Endothelial cell of umbilical vein (primary cell): ENCODE results near the gene HOXA3. TPM values are rescaled to one million over a fixed set of nuclear protein-coding genes. Genes with fewer than 3 reads are reported as not detected.

Experiments used
- BruUV-seq: library from RNA; stranded (reverse); fragments of 400-500 nt; replicated peaks from 2 replicates; lab custom pipeline; 2021; lab: Mats Ljungman, UMichigan
- CTCF ChIA-PET: fragments of 300-600, 350-600 bp; sonication (Branson Sonifier 250); formaldehyde crosslinking; loops from one replicate; lab custom pipeline; 2021; ENCODE audit warnings: antibody characterized with exemption, inconsistent platforms; lab: Charles Lee
- POLR2A ChIA-PET: fragments of 300-600, 350-600 bp; sonication (Branson Sonifier 250); formaldehyde crosslinking; loops from one replicate; lab custom pipeline; 2021; ENCODE audit warnings: antibody characterized with exemption, inconsistent platforms; lab: Charles Lee
- DNase-seq: peaks from one replicate; pipeline ENCODE4 v3.0.0-alpha.2; 2011; ENCODE audit warnings: low read depth, low spot score
- FAIRE-seq: peaks from 2 replicates; lab custom pipeline; 2011; peaks lifted over from hg19 to GRCh38; lab: Jason Lieb, UNC
- H2AFZ ChIP-seq: 2 replicates; pipeline ENCODE4 v1.6.0; 2012; ENCODE audit warnings: low read depth, low read length, control low read depth, inconsistent platforms
- H3K27ac ChIP-seq: 2 replicates; pipeline ENCODE4 v1.5.1; 2011; ENCODE audit warnings: low read depth, mild to moderate bottlenecking, control low read depth, low read length, moderate library complexity; ENCODE audit not compliant: insufficient read depth
- H3K27me3 ChIP-seq, 2 experiments: 2 replicates each; pipeline versions ENCODE4 v1.6.0 to v1.6.1; 2011; ENCODE audit warnings: low read length in 2 of 2, mixed read lengths in 1 of 2; ENCODE audit not compliant: control insufficient read depth in 2 of 2, insufficient read depth in 2 of 2
- H3K36me3 ChIP-seq, 2 experiments: 2 replicates in 1 of 2; 3 replicates in 1 of 2; pipeline ENCODE4 v1.5.1; 2011; ENCODE audit warnings: low read length in 2 of 2, mild to moderate bottlenecking in 1 of 2, moderate library complexity in 1 of 2; ENCODE audit not compliant: control insufficient read depth in 2 of 2, insufficient read depth in 2 of 2; ENCODE audit errors: extremely low read depth in 1 of 2
- H3K4me1 ChIP-seq: 3 replicates; pipeline ENCODE4 v1.5.1; 2011; ENCODE audit warnings: mild to moderate bottlenecking, low read length; ENCODE audit not compliant: control insufficient read depth, insufficient read depth; ENCODE audit errors: extremely low read depth
- H3K4me2 ChIP-seq: 2 replicates; pipeline ENCODE4 v1.6.1; 2011; ENCODE audit warnings: low read length, control low read depth, mixed read lengths; ENCODE audit not compliant: insufficient read depth
- H3K4me3 ChIP-seq, 3 experiments: fragments of 200-600 bp in 1 of 3; sonication (generic), shearing (Covaris generic) in 1 of 3; replicated peaks in 1 of 3; 2 replicates each; pipeline ENCODE4 v1.5.1; 2011 to 2016; ENCODE audit warnings: control low read depth in 3 of 3, low read length in 3 of 3, mild to moderate bottlenecking in 2 of 3, inconsistent platforms in 1 of 3, low read depth in 1 of 3, moderate library complexity in 1 of 3; ENCODE audit not compliant: insufficient read depth in 1 of 3
- H3K79me2 ChIP-seq: 2 replicates; pipeline ENCODE4 v1.6.0; 2012; ENCODE audit warnings: low read length, inconsistent platforms; ENCODE audit not compliant: control insufficient read depth, insufficient read depth
- H3K9ac ChIP-seq: replicated peaks from 2 replicates; pipeline ENCODE3; 2011; ENCODE audit warnings: low read length, control low read depth; ENCODE audit not compliant: insufficient read depth; ENCODE audit errors: extremely low read depth
- H3K9me1 ChIP-seq: replicated peaks from 3 replicates; pipeline ENCODE4 v1.6.0; 2011; ENCODE audit warnings: mild to moderate bottlenecking, low read length; ENCODE audit not compliant: control insufficient read depth, insufficient read depth; ENCODE audit errors: extremely low read depth
- H3K9me3 ChIP-seq: replicated peaks from 2 replicates; pipeline ENCODE4 v1.5.1; 2012; ENCODE audit warnings: low read length, inconsistent platforms; ENCODE audit not compliant: control insufficient read depth, insufficient read depth
- H4K20me1 ChIP-seq: replicated peaks from 2 replicates; pipeline ENCODE3; 2011; ENCODE audit warnings: mild to moderate bottlenecking, low read length; ENCODE audit not compliant: control insufficient read depth, insufficient read depth; ENCODE audit errors: extremely low read depth
- EZH2 ChIP-seq: IDR thresholded peaks from 2 replicates; pipeline ENCODE4 v1.6.1; 2012; ENCODE audit warnings: borderline replicate concordance, low read depth, mild to moderate bottlenecking, moderate library complexity, low read length, inconsistent platforms; ENCODE audit not compliant: severe bottlenecking
- FOS ChIP-seq: IDR thresholded peaks from 2 replicates; pipeline ENCODE4 v1.6.1; 2011; ENCODE audit warnings: mild to moderate bottlenecking, low read length, moderate library complexity, borderline replicate concordance; ENCODE audit not compliant: insufficient read depth
- GATA2 ChIP-seq: IDR thresholded peaks from 2 replicates; pipeline ENCODE4 v1.7.0; 2011; ENCODE audit warnings: low read depth, mild to moderate bottlenecking, moderate library complexity, mixed read lengths, low read length; ENCODE audit not compliant: insufficient read length, insufficient read depth
- JUN ChIP-seq: IDR thresholded peaks from 2 replicates; pipeline ENCODE4 v1.6.1; 2011; ENCODE audit warnings: borderline replicate concordance, low read depth; ENCODE audit not compliant: insufficient read length, insufficient read depth
- MYC ChIP-seq: IDR thresholded peaks from one replicate; pipeline ENCODE4 v1.6.1; 2011; ENCODE audit warnings: mild to moderate bottlenecking, low read depth, low read length
- POLR2A ChIP-seq: IDR thresholded peaks from 2 replicates; pipeline ENCODE4 v1.6.1; 2012; ENCODE audit warnings: low read depth, mild to moderate bottlenecking, control low read depth, low read length
- POLR2AphosphoS5 ChIP-seq: IDR thresholded peaks from 2 replicates; pipeline ENCODE4 v1.6.1; 2012; ENCODE audit warnings: low read depth, mild to moderate bottlenecking, control low read depth, low read length, moderate library complexity; ENCODE audit not compliant: insufficient read depth
- dilution Hi-C: fragments of 300-500 bp; cut with MboI; formaldehyde crosslinking; loops from one replicate; pipeline ENCODE4 v1.15.0; 2019; ENCODE audit warnings: low sequenced_read_pairs; ENCODE audit not compliant: extremely low pct_ligation_motif_present
- intact Hi-C: fragments of 100-400 bp; cut with micrococcal nuclease; formaldehyde crosslinking; loops from one replicate; pipeline ENCODE4 v1.10.0; 2022
- polyA plus RNA-seq, 4 experiments: library from polyadenylated mRNA; depleted of rRNA in 3 of 4; stranded (reverse) in 3 of 4; unstranded in 1 of 4; fragments of >200 nt; gene quantifications; 2 replicates each; pipeline versions ENCODE4 v1.2.1 to v1.2.3, GENCODE V29; 2011 to 2012; ENCODE audit warnings: missing spikeins in 1 of 4
- total RNA-seq: library from RNA; stranded (reverse); gene quantifications from 2 replicates; pipeline ENCODE4 v1.2.3, GENCODE V29; 2021
- TF ChIP-seq, protein P1 (sequence below), 2 donors: IDR thresholded peaks; 1 replicate in 1 of 2; 2 replicates in 1 of 2; pipeline ENCODE4 v1.5.1; 2011; ENCODE audit warnings: low read length in 2 of 2, mild to moderate bottlenecking in 2 of 2, moderate library complexity in 2 of 2, control low read depth in 1 of 2, inconsistent platforms in 1 of 2, low read depth in 1 of 2; ENCODE audit not compliant: insufficient read depth in 1 of 2; ENCODE audit errors: extremely low read depth in 1 of 2
- TF ChIP-seq, protein P2 (sequence below): IDR thresholded peaks from 2 replicates; pipeline ENCODE4 v1.6.1; 2011; ENCODE audit not compliant: insufficient read depth, insufficient read length

HOXA3 gene
- total and polyA plus RNA-seq, 2 donors (not counting 3 experiments of a cell fraction or from before 2014, with no cell fraction given) = 4.7 to 14.0 TPM

DNA sequence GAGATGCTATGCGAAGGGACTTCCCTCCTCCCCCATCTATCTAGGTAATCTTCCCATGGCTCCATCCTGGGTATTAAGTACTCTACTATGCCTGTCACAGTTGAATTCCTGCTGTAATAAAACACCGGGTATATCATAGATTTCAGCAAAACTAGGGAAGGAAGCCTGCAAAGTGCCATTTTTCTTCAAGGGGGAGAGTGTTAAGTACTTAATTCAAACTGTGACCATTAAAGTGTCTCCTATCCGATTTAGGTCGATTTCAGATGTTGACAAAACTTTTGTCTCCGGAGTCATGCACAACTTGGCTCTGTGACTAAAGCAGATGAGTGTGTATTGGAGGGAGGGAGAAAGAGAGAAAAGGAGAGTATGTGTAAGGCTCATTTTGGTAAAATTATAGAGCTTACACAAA, 26.4 kb downstream of the HOXA3 start:
- CTCF ChIA-PET = interaction anchor here (0.8 kb wide), 1 partner anchor 10 kb away, joined by 4 read pairs; no protein-coding TSS in a partner anchor
- TF ChIP-seq MYC = no peak
- TF ChIP-seq, protein P1, sequence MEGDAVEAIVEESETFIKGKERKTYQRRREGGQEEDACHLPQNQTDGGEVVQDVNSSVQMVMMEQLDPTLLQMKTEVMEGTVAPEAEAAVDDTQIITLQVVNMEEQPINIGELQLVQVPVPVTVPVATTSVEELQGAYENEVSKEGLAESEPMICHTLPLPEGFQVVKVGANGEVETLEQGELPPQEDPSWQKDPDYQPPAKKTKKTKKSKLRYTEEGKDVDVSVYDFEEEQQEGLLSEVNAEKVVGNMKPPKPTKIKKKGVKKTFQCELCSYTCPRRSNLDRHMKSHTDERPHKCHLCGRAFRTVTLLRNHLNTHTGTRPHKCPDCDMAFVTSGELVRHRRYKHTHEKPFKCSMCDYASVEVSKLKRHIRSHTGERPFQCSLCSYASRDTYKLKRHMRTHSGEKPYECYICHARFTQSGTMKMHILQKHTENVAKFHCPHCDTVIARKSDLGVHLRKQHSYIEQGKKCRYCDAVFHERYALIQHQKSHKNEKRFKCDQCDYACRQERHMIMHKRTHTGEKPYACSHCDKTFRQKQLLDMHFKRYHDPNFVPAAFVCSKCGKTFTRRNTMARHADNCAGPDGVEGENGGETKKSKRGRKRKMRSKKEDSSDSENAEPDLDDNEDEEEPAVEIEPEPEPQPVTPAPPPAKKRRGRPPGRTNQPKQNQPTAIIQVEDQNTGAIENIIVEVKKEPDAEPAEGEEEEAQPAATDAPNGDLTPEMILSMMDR (IDR thresholded peaks at IDR 0.05; ENCODE audit: extremely low read depth in 1 of 2, insufficient read depth in 1 of 2, low read depth in 1 of 2, low read length in 2 of 2) = no peak
- TF ChIP-seq GATA2 = no peak
- TF ChIP-seq EZH2 = no peak
- TF ChIP-seq JUN = no peak
- TF ChIP-seq POLR2AphosphoS5 = no peak
- no peak for TF ChIP-seq FOS
- no peak for TF ChIP-seq POLR2A
- TF ChIP-seq, protein P2, sequence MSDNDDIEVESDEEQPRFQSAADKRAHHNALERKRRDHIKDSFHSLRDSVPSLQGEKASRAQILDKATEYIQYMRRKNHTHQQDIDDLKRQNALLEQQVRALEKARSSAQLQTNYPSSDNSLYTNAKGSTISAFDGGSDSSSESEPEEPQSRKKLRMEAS = no peak

More for the DNA sequence above, 26.4 kb downstream of the HOXA3 start:
- Histone ChIP-seq H3K36me3 (peaks cover 0 to 11% of the 10 kb centered on the region in 2 experiments), H3K79me2 (peaks cover 62% of the 10 kb centered on the region), H4K20me1 (no peaks in the 10 kb centered on the region), H3K27ac (no peak overlapping the region), H3K4me3 (no peak overlapping the region), H3K4me2 (no peak overlapping the region), H3K9me1 (no peaks in the 10 kb centered on the region), H2AFZ (no peak overlapping the region), H3K9me3 (no peaks in the 10 kb centered on the region), H3K9ac (no peak overlapping the region), H3K4me1 (peaks cover 66% of the 10 kb centered on the region), H3K27me3 (no peaks in the 10 kb centered on the region)
- DNase-seq (no peak), FAIRE-seq (no peak)
- dilution Hi-C loops (no loop called here), intact Hi-C loops (no loop called here)
- no TSS peak for BruUV-seq
- POLR2A ChIA-PET = no interaction called here
